Activated CD4-positive, alpha-beta memory T cell treated with anti-CD3 and anti-CD28 coated beads, Interleukin-2, amount 10 ng/mL, durations not matched to agents 7 days and 5 days (primary cell): Measurements from ENCODE around the gene ANKRD61. TPM values are rescaled to one million over a fixed set of nuclear protein-coding genes. Genes with fewer than 3 reads are reported as not detected.
"Not testable (repeated sequence)": the region's sequence is repeated elsewhere in the genome, so short reads cannot be mapped to it uniquely, and the experiment has no call there.

ENCODE experiments used
- CTCF ChIA-PET: fragments of 350-600 bp; sonication (Branson Sonifier 250); formaldehyde crosslinking; loops from one replicate; lab custom pipeline; 2021; ENCODE audit warnings: antibody characterized with exemption, inconsistent platforms; lab: Charles Lee
- POLR2A ChIA-PET: fragments of 350-600 bp; sonication (Branson Sonifier 250); formaldehyde crosslinking; loops from one replicate; lab custom pipeline; 2021; ENCODE audit warnings: antibody characterized with exemption; lab: Charles Lee
- DNase-seq: peaks from one replicate; pipeline ENCODE4 v3.0.0-alpha.2; 2020
- H3K27ac Mint-ChIP-seq: one replicate; pipeline ENCODE4 v1.8.0; 2021; ENCODE audit warnings: mild to moderate bottlenecking, mixed read lengths
- H3K27me3 Mint-ChIP-seq: one replicate; pipeline ENCODE4 v1.8.0; 2021; ENCODE audit warnings: mixed read lengths
- H3K36me3 Mint-ChIP-seq: one replicate; pipeline ENCODE4 v1.8.0; 2021; ENCODE audit warnings: low read depth, mixed read lengths
- H3K4me1 Mint-ChIP-seq: one replicate; pipeline ENCODE4 v1.8.0; 2021; ENCODE audit warnings: mixed read lengths
- H3K4me3 Mint-ChIP-seq: one replicate; pipeline ENCODE4 v1.8.0; 2021; ENCODE audit warnings: mild to moderate bottlenecking, mixed read lengths
- H3K9me3 Mint-ChIP-seq: one replicate; pipeline ENCODE4 v1.8.0; 2021; ENCODE audit warnings: mixed read lengths
- total RNA-seq, 2 experiments: library from RNA; stranded (reverse); gene quantifications; one replicate each; pipeline ENCODE4 v1.2.3, GENCODE V29; 2021

The ANKRD61 gene
- total RNA-seq = under 1 TPM in 1 of 2 experiments, not detected in 1; 0.20 TPM

- H3K36me3 Mint-ChIP-seq = peaks cover 65% of the 10 kb centered on the region
- H3K27ac Mint-ChIP-seq = peak within 1 kb of the TSS; percentile 28
- DNase-seq = no peak
- H3K4me1 Mint-ChIP-seq = peaks cover 28% of the 10 kb centered on the region
- no peaks in the 10 kb centered on the region for H3K9me3 Mint-ChIP-seq
- CTCF ChIA-PET = interaction anchor here (0.6 kb wide), 1 partner anchor 582 kb away, joined by 3 read pairs; no protein-coding TSS in a partner anchor
- H3K4me3 Mint-ChIP-seq = no peak within 1 kb of the TSS
- H3K27me3 Mint-ChIP-seq = no peaks in the 10 kb centered on the region
- POLR2A ChIA-PET = interaction anchor here (1.1 kb wide), 1 partner anchor 22 kb away, joined by 3 read pairs; the partner anchor contains the start of genes AIMP2 and PMS2
These were observed at the start of gene ANKRD61 for GRCh38 chr7:6030988-6031387. TSS of gene ANKRD61 (plus strand) at chr7:6031376. CDS start at chr7:6031376, 0 bp downstream.

GRCh38 chr7:5987061-5987460 is 44.1 kb upstream of the ANKRD61 start:
- H3K27ac Mint-ChIP-seq, H3K27me3 Mint-ChIP-seq, CTCF ChIA-PET, DNase-seq, H3K4me3 Mint-ChIP-seq, H3K4me1 Mint-ChIP-seq, POLR2A ChIA-PET, H3K9me3 Mint-ChIP-seq: not testable (repeated sequence)
- peaks cover 31% of the 10 kb centered on the region for H3K36me3 Mint-ChIP-seq

DNA sequence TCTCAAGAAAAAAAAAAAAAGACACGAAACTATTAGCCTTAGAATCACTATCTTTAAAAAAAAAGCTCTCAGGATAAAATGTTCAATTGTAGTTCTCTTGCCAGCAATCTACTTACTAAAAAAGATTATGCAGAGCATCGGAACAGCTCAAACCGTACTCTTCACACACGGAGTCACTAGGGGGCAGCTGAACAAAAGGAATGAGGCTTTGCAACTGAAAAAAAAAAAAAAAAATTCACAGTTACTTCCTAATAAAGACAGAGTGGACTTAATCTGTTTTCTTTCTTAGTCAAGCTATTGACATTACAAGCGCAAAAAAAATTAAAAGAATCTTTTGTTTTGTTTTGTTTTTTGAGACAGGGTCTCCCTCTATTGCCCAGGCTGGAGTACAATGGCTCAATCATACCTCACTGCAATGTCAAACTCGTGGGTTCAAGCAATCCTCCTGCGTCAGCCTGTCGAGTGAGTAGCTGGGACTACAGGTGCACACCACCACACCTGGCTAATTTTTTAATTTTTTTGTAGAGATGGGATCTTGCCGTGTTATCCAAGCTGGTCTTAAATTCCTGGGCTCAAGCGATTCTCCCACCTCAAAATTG is 33.9 kb upstream of the ANKRD61 start:
- H3K9me3 Mint-ChIP-seq = no peaks in the 10 kb centered on the region
- H3K27me3 Mint-ChIP-seq = no peaks in the 10 kb centered on the region
- DNase-seq = peak; percentile 42
- H3K4me3 Mint-ChIP-seq = no peak overlapping the region
- CTCF ChIA-PET = interaction anchor here (0.6 to 3.9 kb wide), 21 partner anchors 11 to 440 kb away, joined by 3 to 26 read pairs (median 4); partner anchors contain the start of genes AIMP2 and PMS2
- H3K36me3 Mint-ChIP-seq = peaks cover 43% of the 10 kb centered on the region
- no peaks in the 10 kb centered on the region for H3K4me1 Mint-ChIP-seq
- H3K27ac Mint-ChIP-seq = no peak overlapping the region
- POLR2A ChIA-PET = interaction anchor here (0.7 to 2.6 kb wide), 3 partner anchors 12 to 18 kb away, joined by 4 to 15 read pairs (median 4); partner anchors contain the start of genes AIMP2 and PMS2

DNA sequence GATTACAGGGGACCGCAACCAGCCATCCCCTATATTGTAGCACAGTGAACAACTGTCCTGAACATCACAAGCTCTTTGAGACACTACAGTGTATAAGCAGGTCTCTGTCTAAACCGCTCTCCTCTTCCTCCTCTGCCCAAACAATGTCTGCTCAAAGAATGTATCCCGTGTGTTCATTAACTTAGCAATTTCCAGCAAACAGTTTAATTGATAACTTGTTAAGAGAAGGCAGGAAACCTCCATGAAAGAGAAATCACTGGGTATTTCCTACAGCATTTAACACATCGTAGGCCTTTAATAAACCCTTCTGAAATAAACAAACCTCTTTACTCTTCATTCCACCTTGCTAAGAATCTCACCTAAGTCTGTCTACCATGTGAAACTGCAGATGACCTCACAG is 23.8 kb upstream of the ANKRD61 start:
- Mint-ChIP-seq H3K27me3 (no peaks in the 10 kb centered on the region), H3K9me3 (no peaks in the 10 kb centered on the region), H3K36me3 (peaks cover 22% of the 10 kb centered on the region), H3K27ac (peak overlapping the region; percentile 0), H3K4me1 (peaks cover 41% of the 10 kb centered on the region), H3K4me3 (peak overlapping the region; percentile 66)
- ChIA-PET POLR2A (interaction anchor here (1.6 kb wide), 1 partner anchor 184 kb away, joined by 6 read pairs; no protein-coding TSS in a partner anchor), CTCF (interaction anchor here (0.6 to 4.3 kb wide), 8 partner anchors 10 to 374 kb away, joined by 3 to 23 read pairs (median 3); no protein-coding TSS in a partner anchor)
- no peak for DNase-seq

DNA sequence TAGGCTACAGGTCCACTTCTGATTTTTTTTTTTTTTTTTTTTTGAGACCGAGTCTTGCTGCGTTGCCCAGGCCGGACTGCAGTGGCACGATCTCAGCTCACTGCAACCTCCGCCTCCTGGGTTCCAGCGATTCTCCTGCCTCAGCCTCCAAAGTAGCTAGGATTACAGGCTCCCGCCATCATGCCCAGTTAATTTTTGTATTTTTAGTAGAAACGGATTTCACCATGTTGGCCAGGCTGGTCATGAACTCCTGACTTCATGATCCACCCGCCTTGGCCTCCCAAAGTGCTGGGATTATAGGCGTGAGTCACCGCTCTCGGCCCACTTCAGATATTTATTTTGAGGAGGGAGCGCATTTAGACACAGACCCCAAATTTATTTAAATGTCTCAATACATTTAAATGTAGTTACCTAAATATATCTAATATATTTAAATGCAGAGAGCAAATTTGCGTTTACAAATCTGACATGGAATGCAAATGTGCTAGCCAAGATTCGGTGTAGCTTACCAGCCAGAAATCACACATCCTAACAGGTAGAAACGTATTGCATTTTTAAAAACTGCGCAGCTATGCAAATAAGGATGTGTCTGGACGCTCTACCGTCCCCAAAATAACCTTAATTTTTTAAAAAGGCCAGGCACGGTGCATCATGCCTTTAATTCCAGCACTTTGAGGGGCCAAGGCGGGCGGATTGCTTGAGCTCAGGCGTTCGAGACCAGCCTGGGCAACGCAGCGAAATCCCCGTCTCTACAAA is 23.2 kb upstream of the ANKRD61 start:
- Mint-ChIP-seq H3K4me3 (peak overlapping the region; percentile 86), H3K4me1 (peaks cover 47% of the 10 kb centered on the region), H3K36me3 (peaks cover 24% of the 10 kb centered on the region), H3K27ac (peak overlapping the region; percentile 0)
- ChIA-PET POLR2A (interaction anchor here (1.1 to 2.5 kb wide), 6 partner anchors 10 to 611 kb away, joined by 3 to 15 read pairs (median 6); partner anchors contain the start of gene DAGLB), CTCF (interaction anchor here (0.7 to 4.3 kb wide), 11 partner anchors 11 to 451 kb away, joined by 3 to 23 read pairs (median 3); no protein-coding TSS in a partner anchor)
- not testable (repeated sequence) for H3K27me3 Mint-ChIP-seq, H3K9me3 Mint-ChIP-seq, DNase-seq

- H3K4me1 Mint-ChIP-seq = peaks cover 47% of the 10 kb centered on the region
- no peaks in the 10 kb centered on the region for H3K9me3 Mint-ChIP-seq
- ChIA-PET POLR2A (interaction anchor here (0.6 to 2.5 kb wide), 14 partner anchors 8 to 612 kb away, joined by 3 to 15 read pairs (median 4); partner anchors contain the start of genes ANKRD61 and DAGLB), CTCF (interaction anchor here (0.7 to 4.3 kb wide), 10 partner anchors 11 to 450 kb away, joined by 3 to 23 read pairs (median 4); no protein-coding TSS in a partner anchor)
- peak within 1 kb of the TSS; percentile 86 for H3K4me3 Mint-ChIP-seq
- peak; percentile 97 for DNase-seq
- H3K36me3 Mint-ChIP-seq = peaks cover 20% of the 10 kb centered on the region
- no peaks in the 10 kb centered on the region for H3K27me3 Mint-ChIP-seq
- H3K27ac Mint-ChIP-seq = peak within 1 kb of the TSS; percentile 90
These were observed 22.2 kb upstream of the ANKRD61 start, which contains the start of the genes AIMP2 and PMS2 for GRCh38 chr7:6008668-6009611. TSS of gene AIMP2 (plus strand) at chr7:6009272. CDS start at chr7:6009364, 92 bp downstream. TSS of gene PMS2 (minus strand) at chr7:6009049. CDS start at chr7:6009019, 30 bp downstream.

DNA sequence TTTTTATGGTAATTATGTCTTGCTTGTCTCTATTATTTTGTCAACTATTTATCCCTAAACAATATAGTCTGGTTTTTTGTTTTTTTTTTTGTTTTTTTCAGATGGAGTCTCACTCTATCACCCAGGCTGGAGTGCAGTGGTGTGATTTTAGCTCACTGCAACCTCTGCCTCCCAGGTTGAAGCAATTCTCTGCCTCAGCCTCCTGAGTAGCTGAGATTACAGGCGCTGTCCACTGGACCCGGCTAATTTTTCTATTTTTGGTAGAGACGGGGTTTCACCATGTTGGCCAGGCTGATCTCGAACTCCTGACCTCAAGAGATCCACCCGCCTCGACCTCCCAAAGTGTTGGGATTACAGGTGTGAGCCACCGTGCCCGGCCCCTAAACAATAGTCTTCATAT is 20.8 kb upstream of the ANKRD61 start:
- not testable (repeated sequence) for H3K9me3 Mint-ChIP-seq, DNase-seq, H3K27me3 Mint-ChIP-seq
- Mint-ChIP-seq H3K27ac (peak overlapping the region; percentile 84), H3K4me3 (peak overlapping the region; percentile 86), H3K36me3 (peaks cover 24% of the 10 kb centered on the region), H3K4me1 (peaks cover 53% of the 10 kb centered on the region)
- POLR2A ChIA-PET = interaction anchor here (1.5 to 1.7 kb wide), 2 partner anchors 13 to 15 kb away, joined by 3 to 14 read pairs; no protein-coding TSS in a partner anchor
- CTCF ChIA-PET = interaction anchor here (2.8 to 4.3 kb wide), 2 partner anchors 13 to 16 kb away, joined by 11 to 23 read pairs; no protein-coding TSS in a partner anchor

GRCh38 chr7:6011541-6011940 is 19.6 kb upstream of the ANKRD61 start:
- DNase-seq = no peak
- CTCF ChIA-PET = no interaction called here
- peaks cover 32% of the 10 kb centered on the region for H3K36me3 Mint-ChIP-seq
- peaks cover 52% of the 10 kb centered on the region for H3K4me1 Mint-ChIP-seq
- no peaks in the 10 kb centered on the region for H3K27me3 Mint-ChIP-seq
- POLR2A ChIA-PET = no interaction called here
- H3K9me3 Mint-ChIP-seq = no peaks in the 10 kb centered on the region
- peak overlapping the region; percentile 51 for H3K27ac Mint-ChIP-seq
- H3K4me3 Mint-ChIP-seq = no peak overlapping the region

DNA sequence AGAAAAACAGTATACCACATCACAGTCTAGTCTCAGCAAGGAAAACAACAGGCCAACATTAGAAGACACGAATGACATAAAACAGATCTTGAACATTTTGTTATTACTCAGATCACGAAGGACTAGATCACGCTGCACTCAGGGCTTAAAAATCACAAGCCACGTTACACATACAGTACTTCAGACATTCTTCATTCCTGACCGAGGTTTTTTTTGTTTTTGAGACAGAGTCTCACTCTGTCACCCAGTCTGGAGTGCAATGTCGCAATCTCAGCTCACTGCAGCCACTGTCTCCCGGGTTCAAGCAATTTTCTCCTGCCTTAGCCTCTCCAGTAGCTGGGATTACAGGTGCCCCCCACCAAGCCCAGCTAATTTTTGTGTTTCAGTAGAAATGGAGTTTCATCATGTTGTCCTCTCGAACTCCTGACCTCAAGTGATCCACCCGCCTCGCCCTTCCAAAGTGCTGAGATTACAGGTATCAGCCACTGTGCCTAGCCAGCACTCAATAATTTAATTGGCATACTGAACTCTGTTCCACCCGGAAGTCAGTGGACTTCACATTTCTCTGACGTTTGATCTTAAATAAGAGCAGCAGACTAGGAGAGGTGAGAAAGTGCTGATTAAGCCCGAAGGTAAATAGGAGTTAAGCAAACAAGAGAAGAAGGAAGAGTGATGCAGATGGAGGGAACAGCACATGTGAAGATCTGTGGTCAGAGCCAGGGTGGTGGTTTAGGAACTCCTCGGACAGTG is 18.6 kb upstream of the ANKRD61 start:
- DNase-seq = no peak
- Mint-ChIP-seq H3K9me3 (no peaks in the 10 kb centered on the region), H3K4me3 (no peak overlapping the region), H3K27me3 (no peaks in the 10 kb centered on the region), H3K36me3 (peaks cover 38% of the 10 kb centered on the region), H3K27ac (peak overlapping the region; percentile 51), H3K4me1 (peaks cover 45% of the 10 kb centered on the region)
- CTCF ChIA-PET = no interaction called here
- POLR2A ChIA-PET = no interaction called here

GRCh38 chr7:6015917-6016652 is 15.1 kb upstream of the ANKRD61 start:
- H3K4me3 Mint-ChIP-seq = no peak overlapping the region
- H3K36me3 Mint-ChIP-seq = peaks cover 65% of the 10 kb centered on the region
- no peaks in the 10 kb centered on the region for H3K9me3 Mint-ChIP-seq
- H3K27me3 Mint-ChIP-seq = no peaks in the 10 kb centered on the region
- POLR2A ChIA-PET = interaction anchor here (0.9 to 1.2 kb wide), 3 partner anchors 8 to 19 kb away, joined by 3 to 7 read pairs (median 4); no protein-coding TSS in a partner anchor
- peaks cover 27% of the 10 kb centered on the region for H3K4me1 Mint-ChIP-seq
- DNase-seq = no peak
- CTCF ChIA-PET = interaction anchor here (1.4 kb wide), 1 partner anchor 9 kb away, joined by 7 read pairs; no protein-coding TSS in a partner anchor
- peak overlapping the region; percentile 65 for H3K27ac Mint-ChIP-seq

GRCh38 chr7:6016653-6016966 is 14.6 kb upstream of the ANKRD61 start:
- H3K27ac Mint-ChIP-seq = peak overlapping the region; percentile 37

More at GRCh38 chr7:6016653-6016966, 14.6 kb upstream of the ANKRD61 start:
- no peaks in the 10 kb centered on the region for H3K27me3 Mint-ChIP-seq
- H3K4me3 Mint-ChIP-seq = no peak overlapping the region
- H3K36me3 Mint-ChIP-seq = peaks cover 71% of the 10 kb centered on the region
- H3K4me1 Mint-ChIP-seq = peaks cover 22% of the 10 kb centered on the region
- no peak for DNase-seq
- CTCF ChIA-PET = no interaction called here
- no peaks in the 10 kb centered on the region for H3K9me3 Mint-ChIP-seq
- POLR2A ChIA-PET = interaction anchor here (1.1 kb wide), 1 partner anchor 10 kb away, joined by 3 read pairs; no protein-coding TSS in a partner anchor
